Posterior cingulate gyrus (tissue), 11 donors: ENCODE results near the gene GM2A.

Experiments
- DNase-seq, 10 donors: peaks; one replicate each; pipeline versions ENCODE4 v3.0.0 to v3.0.0-alpha.2; 2020 to 2021; ENCODE audit warnings: mixed read lengths in 3 of 10
- intact Hi-C: fragments of 100-400 bp; cut with DNase I; formaldehyde crosslinking; loops from one replicate; pipeline ENCODE4 v1.15.1; 2023

GM2A gene

GRCh38 chr5:151252762-151253604 lies at the start of gene GM2A:
TSS of gene GM2A (plus strand) at chr5:151253185. CDS start at chr5:151253217, 32 bp downstream.
- intact Hi-C loops = loop anchor here (5.0 kb wide), 1 partner anchor 194 kb away; the partner anchor contains the start of gene SLC36A1

GRCh38 chr5:151204051-151204450 lies 48.9 kb upstream of the GM2A start:
- intact Hi-C loops = no loop called here
- DNase-seq = no peak

More at GRCh38 chr5:151252762-151253604, at the start of gene GM2A:
- DNase-seq = peak; percentile 98 to 100 (median 99)

DNA sequence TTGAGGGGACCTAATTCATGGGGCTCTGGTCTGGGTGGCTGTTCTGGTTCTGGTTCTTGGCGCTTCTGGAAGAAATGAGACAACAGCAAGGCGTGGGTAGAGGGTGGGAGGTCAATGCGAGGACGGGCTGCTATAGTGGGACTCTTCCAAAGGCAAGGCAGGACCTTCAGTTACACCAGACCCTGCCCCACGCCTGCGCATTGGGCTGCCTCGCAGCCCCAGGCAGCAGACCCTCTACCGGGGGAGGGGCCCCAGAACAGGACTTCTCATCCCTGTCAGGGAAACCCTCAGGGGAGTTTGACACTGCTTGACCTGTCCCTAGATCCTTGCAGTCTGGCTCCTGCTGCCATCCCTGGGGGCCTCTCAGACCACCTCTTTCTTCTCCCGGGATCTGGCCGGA lies 47.6 kb upstream of the GM2A start:
- no peak for DNase-seq
- intact Hi-C loops = no loop called here

DNA sequence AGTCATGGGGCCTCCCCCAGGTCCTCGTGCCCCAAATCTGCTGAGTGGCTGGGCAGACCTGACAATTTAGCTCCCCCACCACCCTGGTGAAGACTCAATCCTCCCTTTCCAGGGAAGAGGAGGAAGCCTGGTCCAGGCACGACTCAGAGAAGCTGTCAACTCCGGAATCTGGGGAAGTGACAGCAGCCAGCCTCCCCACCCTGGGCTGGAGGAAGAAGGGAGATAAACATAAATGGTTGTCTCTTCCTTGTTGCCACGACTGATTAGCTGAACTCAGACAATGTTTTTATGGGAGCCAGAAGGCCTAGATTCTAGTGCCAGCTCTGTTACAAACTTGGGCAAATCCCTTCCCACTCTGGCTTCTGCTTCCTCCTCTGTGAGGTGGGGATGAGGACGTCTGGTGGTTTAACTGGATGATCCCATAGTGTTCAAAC lies 44.5 kb upstream of the GM2A start:
- intact Hi-C loops = no loop called here
- DNase-seq = peak in 1 of 10 donors; percentile 45

- intact Hi-C loops = no loop called here
- no peak for DNase-seq
These were observed 40.6 kb upstream of the GM2A start for GRCh38 chr5:151212406-151212798.

GRCh38 chr5:151213803-151214613 lies 39.0 kb upstream of the GM2A start:
- intact Hi-C loops = no loop called here

GRCh38 chr5:151214614-151215545 lies 38.1 kb upstream of the GM2A start:
- intact Hi-C loops = no loop called here

More at GRCh38 chr5:151213803-151214613, 39.0 kb upstream of the GM2A start:
- DNase-seq = peak in 5 of 10 donors; percentile 17 to 74 (median 28)

GRCh38 chr5:151215546-151215880 lies 37.5 kb upstream of the GM2A start:
- no peak for DNase-seq
- intact Hi-C loops = no loop called here

More at GRCh38 chr5:151214614-151215545, 38.1 kb upstream of the GM2A start:
- DNase-seq = peak in 1 of 10 donors; percentile 54

GRCh38 chr5:151216781-151217180 lies 36.2 kb upstream of the GM2A start:
- DNase-seq = no peak

DNA sequence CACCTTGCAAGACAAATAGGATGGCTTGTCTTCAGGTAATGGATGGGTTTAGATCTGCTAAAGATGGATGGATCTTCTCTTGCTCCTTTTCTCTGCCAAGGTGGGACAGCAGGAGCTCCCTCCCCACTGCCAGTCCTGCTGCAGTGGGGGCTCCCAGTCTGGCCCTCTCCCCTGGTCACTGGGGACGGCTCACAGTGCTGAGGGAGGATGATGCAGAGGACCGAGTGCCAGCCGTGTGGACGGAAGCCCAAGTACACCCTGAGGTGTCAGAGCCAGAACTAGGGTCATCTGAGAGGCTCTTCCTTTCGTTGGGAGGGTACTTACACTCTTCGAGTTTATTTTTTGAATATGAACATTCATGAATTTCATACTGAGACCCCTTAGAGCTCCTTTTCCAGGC lies 34.8 kb upstream of the GM2A start:
- intact Hi-C loops = no loop called here
- DNase-seq = peak in 1 of 10 donors; percentile 80

More at GRCh38 chr5:151216781-151217180, 36.2 kb upstream of the GM2A start:
- intact Hi-C loops = no loop called here

DNA sequence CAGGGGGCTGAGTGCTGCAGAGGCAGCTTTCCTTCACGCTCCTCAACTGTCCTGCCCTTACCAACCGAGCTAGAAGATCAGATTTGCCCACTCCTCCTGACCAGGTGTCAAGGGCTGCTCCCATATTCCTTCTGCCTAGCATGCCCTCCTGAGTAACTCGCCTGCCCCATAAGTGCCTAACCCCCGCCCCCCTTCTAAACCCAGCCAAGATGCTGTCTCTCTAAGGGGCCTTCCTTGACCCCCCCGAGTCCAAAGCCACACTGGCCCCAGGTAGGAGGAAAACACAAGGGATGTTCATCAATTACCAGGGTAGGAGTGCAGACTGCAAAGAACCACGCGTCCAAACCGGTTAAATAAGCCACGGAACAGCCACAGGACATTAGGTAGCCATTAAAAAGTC lies 33.8 kb upstream of the GM2A start:
- no peak for DNase-seq

GRCh38 chr5:151219789-151220188 lies 33.2 kb upstream of the GM2A start:
- intact Hi-C loops = no loop called here
- no peak for DNase-seq

More for the DNA sequence above, 33.8 kb upstream of the GM2A start:
- intact Hi-C loops = no loop called here

DNA sequence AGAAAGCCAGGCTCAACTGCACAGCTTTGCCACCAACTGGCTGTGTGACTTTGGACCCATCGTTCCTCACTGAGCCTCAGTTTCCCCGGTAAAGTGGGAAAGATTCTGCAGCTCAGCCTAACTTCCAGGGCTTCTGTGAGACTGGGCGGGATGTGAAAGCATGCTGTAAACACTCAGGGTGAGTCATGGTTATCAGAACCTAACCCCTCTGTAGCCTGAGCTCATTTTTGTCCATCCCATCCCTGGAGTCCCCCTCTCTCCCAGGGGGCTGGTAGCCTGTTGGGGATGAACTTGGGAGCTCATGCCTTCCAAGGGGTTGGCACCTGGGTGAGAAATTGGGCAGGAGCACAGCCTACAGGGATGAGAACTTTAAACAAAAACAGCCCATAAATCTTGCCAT lies 31.4 kb upstream of the GM2A start:
- no peak for DNase-seq
- intact Hi-C loops = no loop called here

DNA sequence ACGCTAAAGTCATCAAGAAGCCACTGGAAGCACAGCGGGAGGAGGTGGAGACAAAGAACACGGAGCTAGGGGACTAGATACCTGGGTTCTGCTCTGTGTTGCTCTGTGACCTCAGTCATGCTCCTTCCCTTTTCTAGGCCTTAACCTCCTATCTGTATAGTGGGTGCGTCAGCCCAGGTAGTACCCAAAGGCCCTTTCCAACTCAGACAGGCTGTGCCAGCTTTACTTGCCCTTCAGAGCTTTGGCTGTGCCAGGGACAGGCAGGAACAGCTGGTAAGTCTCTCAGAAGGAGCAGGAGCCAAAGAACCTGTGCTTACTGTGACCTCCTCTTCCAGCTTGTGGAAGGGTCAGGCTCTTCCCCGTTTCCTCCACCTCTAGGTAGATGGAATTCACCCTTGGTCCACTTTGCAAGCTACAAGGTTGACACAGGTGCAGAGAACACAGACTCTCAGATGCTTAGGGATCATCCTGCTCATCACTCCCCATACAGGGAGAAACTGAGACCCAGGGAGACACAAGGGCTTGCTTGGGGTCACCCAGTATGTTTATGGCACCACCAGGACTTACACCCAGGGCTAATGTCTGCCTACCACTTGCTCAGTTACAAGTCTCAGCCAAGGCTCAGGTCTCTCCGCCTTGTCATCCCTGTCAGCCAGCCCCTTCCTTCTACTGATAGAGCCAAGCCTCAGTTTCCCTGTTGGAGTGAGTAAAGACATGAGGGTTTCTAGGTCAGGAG lies 30.8 kb upstream of the GM2A start:
- intact Hi-C loops = no loop called here

GRCh38 chr5:151222790-151223446 lies 30.1 kb upstream of the GM2A start:
- intact Hi-C loops = no loop called here
- peak in 1 of 10 donors; percentile 81 for DNase-seq

More for the DNA sequence above, 30.8 kb upstream of the GM2A start:
- no peak for DNase-seq

DNA sequence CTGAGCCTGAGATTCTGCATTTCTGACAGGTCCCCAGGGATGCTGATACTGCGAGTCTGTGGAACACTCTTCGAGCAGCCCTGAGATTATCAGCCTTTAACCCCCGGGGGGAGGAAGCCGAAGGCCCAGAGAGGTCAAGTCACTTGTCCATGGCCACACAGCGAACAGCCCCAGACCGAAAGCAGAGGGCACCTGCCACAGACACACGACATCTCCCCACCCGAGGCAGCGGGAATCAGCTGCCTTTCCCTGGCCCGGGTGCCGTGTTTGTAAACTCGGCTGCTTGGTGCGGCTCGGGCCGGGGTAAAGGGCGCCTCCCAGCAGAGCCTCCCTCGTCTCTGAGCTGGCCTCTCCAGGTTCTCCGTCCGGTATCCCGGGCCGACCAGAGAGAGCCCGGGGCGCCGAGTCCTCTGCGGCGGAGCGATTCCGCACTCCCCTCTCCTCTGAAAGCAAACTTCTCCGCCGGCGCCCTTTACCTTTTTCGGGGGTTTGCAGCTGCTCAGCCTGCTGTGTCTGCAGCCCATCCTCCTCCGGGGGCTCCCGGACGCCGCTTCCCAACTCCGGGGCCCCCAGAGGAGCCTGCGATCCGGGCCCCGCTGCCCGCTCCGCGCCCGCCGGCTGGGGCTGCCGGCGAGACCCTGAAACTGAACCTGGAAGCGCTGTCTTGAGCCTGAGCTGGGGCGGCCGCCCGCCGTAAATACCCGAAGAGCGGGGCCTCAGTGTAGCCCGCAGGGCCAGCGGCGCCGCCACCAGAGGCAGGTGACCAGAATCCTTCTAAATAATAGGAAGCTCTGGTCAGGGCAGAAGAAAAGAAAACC lies 29.3 kb upstream of the GM2A start, which contains the start of gene CCDC69:
Gene CCDC69 (minus strand): TSS at position 646 of the 818 bp plus-strand sequence. CDS start 122 bp downstream, at position 524.
- intact Hi-C loops = no loop called here

DNA sequence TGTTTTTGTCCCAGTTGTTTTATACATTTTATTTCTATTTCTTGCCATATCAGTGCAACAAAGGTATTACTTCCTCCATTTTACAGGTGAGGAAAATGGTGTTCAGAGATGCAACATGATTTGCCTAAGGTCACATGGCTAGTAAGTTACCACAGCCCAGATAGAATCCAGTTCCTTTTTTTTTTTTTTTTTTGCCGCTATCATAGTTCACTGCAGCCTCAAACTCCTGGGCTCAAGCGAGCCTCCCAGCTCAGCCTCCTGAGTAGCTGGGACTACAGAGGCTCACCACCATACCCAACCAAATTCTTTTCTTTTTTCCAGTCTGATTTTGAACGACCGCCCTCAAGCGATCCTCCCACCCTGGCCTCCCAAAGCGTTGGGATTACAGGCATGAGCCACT lies 28.6 kb upstream of the GM2A start:
- intact Hi-C loops = no loop called here
- no peak for DNase-seq

More for the DNA sequence above, 29.3 kb upstream of the GM2A start, which contains the start of gene CCDC69:
- DNase-seq = peak; percentile 39 to 95 (median 70)

- intact Hi-C loops = no loop called here
- DNase-seq = no peak
These were observed 27.9 kb upstream of the GM2A start for GRCh38 chr5:151225071-151225470.
